Natural killer cell (primary cell): ENCODE measurements around the gene PSMD13. TPM values are rescaled to one million over a fixed set of nuclear protein-coding genes. Genes with fewer than 3 reads are reported as not detected.

Experiments used
- ATAC-seq, 3 donors: fragments of 150-1000 bp in 2 of 3; fragments of 200-7000 bp in 1 of 3; cut with Tn5 transposase; 1 replicate in 1 of 3; 2 replicates in 2 of 3; pipeline ENCODE4 v1.10.0; 2021; ENCODE audit warnings: mild to moderate bottlenecking in 2 of 3, moderate library complexity in 2 of 3
- DNase-seq, 2 donors: peaks; one replicate each; pipeline versions ENCODE4 v3.0.0 to v3.0.0-alpha.2; 2013 to 2021; ENCODE audit warnings: mixed read lengths in 1 of 2
- H3K27ac ChIP-seq: one replicate; pipeline ENCODE4 v1.5.1; 2013; ENCODE audit warnings: mild to moderate bottlenecking, low read length
- H3K27me3 ChIP-seq: one replicate; pipeline ENCODE4 v1.6.1; 2013; ENCODE audit warnings: low read length; ENCODE audit not compliant: control insufficient read depth, insufficient read depth
- H3K36me3 ChIP-seq: one replicate; pipeline ENCODE4 v1.6.1; 2013; ENCODE audit warnings: low read length; ENCODE audit not compliant: control insufficient read depth, insufficient read depth
- H3K4me1 ChIP-seq: one replicate; pipeline ENCODE4 v1.6.1; 2013; ENCODE audit warnings: low read length; ENCODE audit not compliant: control insufficient read depth, insufficient read depth
- H3K4me3 ChIP-seq: one replicate; pipeline ENCODE4 v1.5.1; 2013; ENCODE audit warnings: low read length
- H3K9me3 ChIP-seq: one replicate; pipeline ENCODE4 v1.6.1; 2013; ENCODE audit warnings: low read length; ENCODE audit not compliant: control insufficient read depth, insufficient read depth
- H3K27ac Mint-ChIP-seq, 2 donors: one replicate each; pipeline ENCODE4 v1.8.0; 2022; ENCODE audit warnings: mild to moderate bottlenecking in 2 of 2, mixed read lengths in 2 of 2, moderate library complexity in 1 of 2
- H3K27me3 Mint-ChIP-seq, 2 donors: one replicate each; pipeline ENCODE4 v1.8.0; 2022; ENCODE audit warnings: low read depth in 2 of 2, mixed read lengths in 2 of 2
- H3K36me3 Mint-ChIP-seq: one replicate; pipeline ENCODE4 v1.8.0; 2022; ENCODE audit warnings: mixed read lengths
- H3K4me1 Mint-ChIP-seq, 2 donors: one replicate each; pipeline ENCODE4 v1.8.0; 2022; ENCODE audit warnings: mixed read lengths in 2 of 2
- H3K4me3 Mint-ChIP-seq: one replicate; pipeline ENCODE4 v1.8.0; 2022; ENCODE audit warnings: mild to moderate bottlenecking, moderate library complexity, mixed read lengths
- H3K9me3 Mint-ChIP-seq, 2 donors: one replicate each; pipeline ENCODE4 v1.8.0; 2022; ENCODE audit warnings: mixed read lengths in 2 of 2
- CTCF ChIP-seq: fragments of 200-600 bp; IDR thresholded peaks from one replicate; pipeline ENCODE4 v1.8.0; 2022; ENCODE audit warnings: antibody characterized with exemption
- WGBS: methylation state at CpG from one replicate; pipeline ENCODE4 v1.1.7; 2013; ENCODE audit warnings: missing lambda C conversion rate; ENCODE audit not compliant: insufficient coverage; 5-methylcytosine and 5-hydroxymethylcytosine counted together
- intact Hi-C: fragments of 100-400 bp; cut with micrococcal nuclease; formaldehyde crosslinking; loops from one replicate; pipeline ENCODE4 v1.14.2; 2022
- total RNA-seq, 4 donors: library from RNA; stranded (reverse); fragments of 120-200 nt in 1 of 4; gene quantifications; one replicate each; pipeline versions ENCODE4 v1.2.3 to v1.2.4, GENCODE V29; 2013 to 2022

Gene PSMD13
- total RNA-seq, 3 donors from 2014 or later (not counting 1 experiment from before 2014, with no cell fraction given), result 94.6 to 111 (median 104) TPM

- Histone ChIP-seq H3K4me1 (peaks cover 50% of the 10 kb centered on the region), H3K36me3 (peaks cover 54% of the 10 kb centered on the region), H3K4me3 (peak within 1 kb of the TSS; percentile 76), H3K9me3 (no peaks in the 10 kb centered on the region), H3K27me3 (no peaks in the 10 kb centered on the region), H3K27ac (peak within 1 kb of the TSS; percentile 94)
- ATAC-seq (peak; percentile 79 to 95 (median 83)), DNase-seq (peak; percentile 96 to 99)
- Mint-ChIP-seq H3K4me3 (peak within 1 kb of the TSS; percentile 97), H3K27ac (peak within 1 kb of the TSS; percentile 99), H3K4me1 (peaks cover 40 to 55% of the 10 kb centered on the region in 2 donors), H3K36me3 (no peaks in the 10 kb centered on the region), H3K27me3 (no peaks in the 10 kb centered on the region), H3K9me3 (no peaks in the 10 kb centered on the region)
- under 1% methylated on average over 63 of the region's 63 CpGs for WGBS
- no peak for TF ChIP-seq CTCF
- intact Hi-C loops, result loop anchor here (1.0 to 5.0 kb wide), 5 partner anchors 29 to 243 kb away; partner anchors contain the start of genes PSMD13, PTDSS2 and SIRT3
These were observed 29.4 kb upstream of the PSMD13 start, which contains the start of the genes BET1L and RIC8A for GRCh38 chr11:207208-207862. Gene BET1L (minus strand): TSS chr11:207399. CDS start chr11:207321, 78 bp downstream. Gene RIC8A (plus strand): TSS chr11:207708. CDS start chr11:208855, 1,147 bp downstream.

GRCh38 chr11:207863-208180 lies 29.0 kb upstream of the PSMD13 start:
- DNase-seq, result no peak

GRCh38 chr11:208181-208916 lies 28.4 kb upstream of the PSMD13 start:
- Mint-ChIP-seq H3K27ac (peak overlapping the region; percentile 99), H3K4me1 (peaks cover 32 to 56% of the 10 kb centered on the region in 2 donors), H3K36me3 (no peaks in the 10 kb centered on the region), H3K9me3 (no peaks in the 10 kb centered on the region), H3K27me3 (no peaks in the 10 kb centered on the region), H3K4me3 (peak overlapping the region; percentile 97)
- ATAC-seq, result peak; percentile 60 to 72 (median 62)
- peak overlapping the region; percentile 94 for H3K27ac ChIP-seq
- under 1% methylated on average over 57 of the region's 57 CpGs for WGBS
- H3K4me3 ChIP-seq, result peak overlapping the region; percentile 66
- no peaks in the 10 kb centered on the region for H3K9me3 ChIP-seq
- intact Hi-C loops, result loop anchor here (5.0 kb wide), 2 partner anchors 149 to 209 kb away; no protein-coding TSS in a partner anchor
- peaks cover 59% of the 10 kb centered on the region for H3K36me3 ChIP-seq
- TF ChIP-seq CTCF, result no peak
- no peaks in the 10 kb centered on the region for H3K27me3 ChIP-seq
- peaks cover 50% of the 10 kb centered on the region for H3K4me1 ChIP-seq
- DNase-seq, result peak; percentile 82 to 91

More at GRCh38 chr11:207863-208180, 29.0 kb upstream of the PSMD13 start:
- TF ChIP-seq CTCF, result no peak
- H3K36me3 Mint-ChIP-seq, result no peaks in the 10 kb centered on the region
- H3K4me3 Mint-ChIP-seq, result peak overlapping the region; percentile 97
- H3K27ac ChIP-seq, result peak overlapping the region; percentile 94
- intact Hi-C loops, result loop anchor here (1.0 to 5.0 kb wide), 5 partner anchors 28 to 242 kb away; partner anchors contain the start of genes PSMD13, PTDSS2 and SIRT3
- H3K9me3 Mint-ChIP-seq, result no peaks in the 10 kb centered on the region
- WGBS, result under 1% methylated on average over 27 of the region's 27 CpGs
- H3K27me3 ChIP-seq, result no peaks in the 10 kb centered on the region
- H3K4me1 Mint-ChIP-seq, result peaks cover 35 to 52% of the 10 kb centered on the region in 2 donors
- H3K27ac Mint-ChIP-seq, result peak overlapping the region; percentile 99
- peaks cover 50% of the 10 kb centered on the region for H3K4me1 ChIP-seq
- ATAC-seq, result peak; percentile 13 to 30 (median 22)
- no peaks in the 10 kb centered on the region for H3K9me3 ChIP-seq
- peaks cover 59% of the 10 kb centered on the region for H3K36me3 ChIP-seq
- H3K4me3 ChIP-seq, result peak overlapping the region; percentile 66
- H3K27me3 Mint-ChIP-seq, result no peaks in the 10 kb centered on the region
